ENCODE results near the gene KIFAP3.

KIFAP3 gene

GRCh38 chr1:170048515-170048914 lies 26.0 kb downstream of the KIFAP3 start:
- no peak overlapping the region for H3K27ac ChIP-seq
- TF ChIP-seq CTCF (conservative IDR thresholded peaks at IDR 0.05) = no peak

- H3K27ac ChIP-seq = no peak overlapping the region
- no peak for TF ChIP-seq CTCF (conservative IDR thresholded peaks at IDR 0.05)
Measured at GRCh38 chr1:170044187-170044586, 30.3 kb downstream of the KIFAP3 start.

- no peak overlapping the region for H3K27ac ChIP-seq
- no peak for TF ChIP-seq CTCF (conservative IDR thresholded peaks at IDR 0.05)
Measured at GRCh38 chr1:170041423-170042192, 32.9 kb downstream of the KIFAP3 start.

GRCh38 chr1:170032531-170033280 lies 41.8 kb downstream of the KIFAP3 start:
- no peak overlapping the region for H3K27ac ChIP-seq
- TF ChIP-seq CTCF (conservative IDR thresholded peaks at IDR 0.05) = no peak

- no peak for TF ChIP-seq CTCF (conservative IDR thresholded peaks at IDR 0.05)
- H3K27ac ChIP-seq = no peak overlapping the region
Measured at GRCh38 chr1:170030212-170030611, 44.3 kb downstream of the KIFAP3 start.

- no peak overlapping the region for H3K27ac ChIP-seq
- no peak for TF ChIP-seq CTCF (conservative IDR thresholded peaks at IDR 0.05)
Measured at GRCh38 chr1:170027760-170028159, 46.7 kb downstream of the KIFAP3 start.

GRCh38 chr1:170020859-170021258 lies 53.6 kb downstream of the KIFAP3 start:
- no peak overlapping the region for H3K27ac ChIP-seq

More at GRCh38 chr1:170020859-170021258, 53.6 kb downstream of the KIFAP3 start:
- TF ChIP-seq CTCF (conservative IDR thresholded peaks at IDR 0.05) = no peak
